ENCODE data around the gene POU6F1.
A peak's percentile ranks its signal among the peaks of the same experiment; 100 is the strongest.

The POU6F1 gene

DNA sequence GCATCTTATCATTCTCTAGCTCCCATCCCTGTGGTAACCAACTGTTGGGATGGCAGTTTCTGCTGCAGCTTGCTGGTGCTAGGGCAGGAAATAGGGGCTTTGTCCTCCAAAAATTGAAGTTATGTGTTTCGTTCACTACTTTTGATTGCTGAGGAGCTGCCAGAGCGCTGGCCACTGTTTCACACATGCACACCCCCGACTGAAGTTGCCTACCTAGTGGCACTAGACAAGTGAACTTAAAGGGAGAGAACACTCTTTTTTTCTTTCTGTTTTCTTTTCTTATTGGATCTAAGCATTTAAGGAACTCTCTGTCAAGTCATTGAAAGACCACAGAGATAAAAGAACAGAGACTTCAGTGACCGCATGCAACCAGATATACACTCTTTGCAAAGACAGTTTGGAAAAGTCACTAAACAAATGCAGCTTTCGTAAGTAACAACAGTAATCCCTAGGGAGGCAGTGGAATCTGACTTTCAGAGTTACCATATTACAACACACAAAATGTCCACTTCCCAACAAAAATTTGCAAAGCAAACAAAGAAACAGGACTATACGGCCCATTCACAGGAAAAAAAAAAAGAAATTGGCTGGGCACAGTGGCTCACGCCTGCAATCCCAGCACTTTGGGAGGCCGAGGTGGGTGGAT is 56.9 kb downstream of the POU6F1 start:
- peak; percentile 67 for DNase-seq

DNA sequence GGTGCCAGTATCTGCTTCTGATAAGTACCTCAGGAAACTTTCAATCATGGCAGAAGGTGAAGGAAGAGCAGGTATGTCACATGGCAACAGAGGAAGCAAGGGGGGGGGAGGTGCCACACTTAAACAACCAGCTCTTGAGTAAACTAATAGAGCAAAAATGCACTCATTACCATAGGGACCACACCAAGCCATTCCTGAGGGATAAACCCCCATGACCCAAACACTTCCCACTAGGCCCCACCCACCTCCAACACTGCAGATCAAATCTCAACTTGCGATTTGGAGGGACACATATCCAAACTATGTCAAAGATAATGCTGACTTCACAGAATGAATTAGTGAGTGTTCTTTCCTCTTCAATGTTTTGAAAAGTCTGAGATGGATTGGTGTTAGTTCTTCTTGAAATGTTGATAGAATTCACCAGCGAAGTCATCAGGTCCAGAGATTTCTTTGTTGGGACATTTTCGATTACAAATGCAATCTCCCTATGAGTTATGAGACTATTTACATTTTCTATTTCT is 61.6 kb downstream of the POU6F1 start:
- no peak for DNase-seq

DNA sequence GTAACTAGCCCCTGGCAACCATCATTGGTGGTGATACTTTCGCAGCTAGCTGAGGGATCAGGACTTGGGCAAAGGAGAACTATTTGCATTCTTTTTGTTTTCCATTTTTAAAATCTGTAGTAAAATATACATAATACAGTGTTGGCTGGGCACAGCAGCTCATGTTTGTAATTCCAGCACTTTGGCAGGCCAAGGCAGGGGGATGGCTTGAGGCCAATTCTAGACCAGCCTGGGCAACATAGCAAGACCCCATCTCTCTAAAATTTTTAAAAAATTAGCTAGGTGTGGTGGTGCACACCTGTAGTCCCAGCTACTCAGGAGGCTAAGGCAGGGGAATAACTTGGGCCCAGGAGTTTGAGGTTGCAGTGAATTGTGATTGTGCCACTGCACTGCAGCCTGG is 64.9 kb downstream of the POU6F1 start:
- DNase-seq, result no peak

DNA sequence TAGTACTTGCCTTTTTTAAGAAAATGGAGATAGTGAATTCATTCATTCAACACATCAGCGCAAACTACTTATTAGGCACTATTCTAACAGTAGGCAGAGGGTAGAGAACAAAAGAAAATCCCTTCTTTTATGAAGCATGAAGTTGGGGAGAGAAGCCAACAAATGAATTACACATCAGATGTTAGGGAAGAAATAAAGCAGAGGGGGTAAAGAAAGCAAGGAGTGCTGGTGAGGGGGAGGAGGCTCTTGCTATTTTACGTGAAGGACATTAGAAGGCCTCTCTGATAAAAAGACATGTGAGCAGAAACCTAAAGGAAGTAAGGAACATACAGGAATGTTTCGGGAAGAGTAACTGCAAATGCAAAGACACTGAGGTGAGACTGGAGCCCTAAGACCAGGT is 67.1 kb downstream of the POU6F1 start:
- DNase-seq, result no peak

DNA sequence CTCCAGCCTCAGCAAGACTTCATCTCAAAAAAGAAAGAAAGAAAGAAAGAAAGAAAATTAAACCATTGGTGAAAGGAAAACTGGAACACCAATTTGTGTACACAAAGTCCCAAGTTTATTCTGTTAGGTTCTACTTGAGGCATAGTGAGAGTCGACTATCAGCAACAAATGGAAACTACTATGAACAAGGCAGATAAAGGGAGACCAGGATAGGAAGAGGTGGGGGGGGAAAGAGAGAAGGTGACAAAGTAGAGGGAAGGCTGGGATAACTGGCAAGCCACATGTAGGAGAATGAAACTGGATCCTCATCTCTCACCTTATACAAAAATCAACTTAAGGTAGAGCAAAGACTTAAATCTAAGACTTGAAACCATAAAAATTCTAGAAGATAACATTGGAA is 70.6 kb downstream of the POU6F1 start:
- no peak for DNase-seq

DNA sequence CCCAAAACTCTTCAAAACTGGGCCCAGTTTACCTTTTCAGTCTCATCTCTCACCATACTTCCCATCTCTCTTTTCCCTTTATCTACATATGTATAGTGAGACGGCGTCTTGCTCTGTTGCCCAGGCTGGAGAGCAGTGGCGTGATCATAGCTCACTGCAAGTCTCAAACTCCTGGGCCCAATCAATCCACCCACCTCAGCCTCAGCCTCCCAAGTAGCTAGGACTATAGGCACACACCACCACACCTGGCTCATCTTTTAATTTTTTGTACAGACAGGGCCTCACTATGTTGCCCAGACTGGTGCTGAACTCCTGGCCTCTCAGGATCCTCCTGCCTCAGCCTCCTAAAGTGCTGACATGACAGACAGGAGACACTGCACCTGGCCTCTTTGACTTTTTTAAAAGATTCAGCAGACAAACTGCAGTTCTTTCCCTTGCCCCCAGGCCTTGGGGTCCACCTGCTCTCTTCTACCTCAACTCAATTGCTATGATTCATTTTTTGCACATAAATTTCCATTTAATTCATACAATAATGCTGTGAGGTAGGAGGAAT is 78.5 kb downstream of the POU6F1 start:
- DNase-seq, result no peak
